ENCODE measurements around the gene PROC. TPM values are rescaled to one million over a fixed set of nuclear protein-coding genes. Genes with fewer than 3 reads are reported as not detected.
A peak's percentile ranks its signal among the peaks of the same experiment; 100 is the strongest.
"Not testable (repeated sequence)": the region's sequence is repeated elsewhere in the genome, so short reads cannot be mapped to it uniquely, and the experiment has no call there.

Gene PROC
- total RNA-seq, 1 experiment from 2014 or later = 0.58 TPM

GRCh38 chr2:127408004-127408806, 10.0 kb upstream of the PROC start:
- Histone ChIP-seq H3K79me2 (ENCODE audit: low read length) (no peaks in the 10 kb centered on the region), H3K4me3 (ENCODE audit: low read length) (peak overlapping the region; percentile 65), H3F3A (ENCODE audit: low read length, unreplicated experiment) (peaks cover 7% of the 10 kb centered on the region), H3K27me3 (ENCODE audit: low read length) (no peaks in the 10 kb centered on the region), H3K9me3 (ENCODE audit: low read length) (no peaks in the 10 kb centered on the region), H3K9me2 (replicated peaks; ENCODE audit: low read length) (no peaks in the 10 kb centered on the region), H3K36me3 (ENCODE audit: low read depth, low read length) (no peaks in the 10 kb centered on the region), H3K9ac (ENCODE audit: low read length) (peak overlapping the region; percentile 30; the same call in 1 of the 2 replicates), H3K4me2 (ENCODE audit: low read length) (peak overlapping the region; percentile 81), H4K20me1 (ENCODE audit: low read length) (no peaks in the 10 kb centered on the region), H2AFZ (ENCODE audit: low read length) (peak overlapping the region; percentile 65), H3K27ac (ENCODE audit: low read length) (no peak overlapping the region), H3K4me1 (ENCODE audit: insufficient read depth, low read length) (peaks cover 30% of the 10 kb centered on the region)
- TF ChIP-seq EZH2phosphoT487 (IDR thresholded peaks at IDR 0.05; ENCODE audit: borderline replicate concordance, low read length) (peak; percentile 88), EZH2 (IDR thresholded peaks at IDR 0.05; ENCODE audit: low read length, unreplicated experiment) (no peak)
- peak; percentile 84 for ATAC-seq
- no TSS peak for BruUV-seq (replicated peaks)
- ChIA-PET CTCF (interaction anchor here (0.6 kb wide), 1 partner anchor 41 kb away, joined by 3 read pairs; no protein-coding TSS in a partner anchor), POLR2A (ENCODE audit: unreplicated experiment) (interaction anchor here (0.6 kb wide), 2 partner anchors 46 to 118 kb away, joined by 3 read pairs; partner anchors contain the start of gene IWS1)
- intact Hi-C loops (cut with micrococcal nuclease) = no loop called here
- peak; percentile 95 for DNase-seq

GRCh38 chr2:127408807-127409099, 9.5 kb upstream of the PROC start:
- no TSS peak for BruUV-seq (replicated peaks)
- Histone ChIP-seq H3K4me1 (ENCODE audit: insufficient read depth, low read length) (peaks cover 35% of the 10 kb centered on the region), H3F3A (ENCODE audit: low read length, unreplicated experiment) (peaks cover 7% of the 10 kb centered on the region), H4K20me1 (ENCODE audit: low read length) (no peaks in the 10 kb centered on the region), H3K27me3 (ENCODE audit: low read length) (no peaks in the 10 kb centered on the region), H3K36me3 (ENCODE audit: low read depth, low read length) (no peaks in the 10 kb centered on the region), H3K9me2 (replicated peaks; ENCODE audit: low read length) (no peaks in the 10 kb centered on the region), H2AFZ (ENCODE audit: low read length) (peak overlapping the region; percentile 65; the same call in 1 of the 2 replicates), H3K9me3 (ENCODE audit: low read length) (no peaks in the 10 kb centered on the region), H3K27ac (ENCODE audit: low read length) (no peak overlapping the region), H3K4me2 (ENCODE audit: low read length) (peak overlapping the region; percentile 81), H3K4me3 (ENCODE audit: low read length) (peak overlapping the region; percentile 65; the same call in 1 of the 2 replicates), H3K9ac (ENCODE audit: low read length) (no peak overlapping the region), H3K79me2 (ENCODE audit: low read length) (no peaks in the 10 kb centered on the region)
- no peak for DNase-seq
- ATAC-seq = no peak
- intact Hi-C loops (cut with micrococcal nuclease) = no loop called here
- TF ChIP-seq, protein P1, sequence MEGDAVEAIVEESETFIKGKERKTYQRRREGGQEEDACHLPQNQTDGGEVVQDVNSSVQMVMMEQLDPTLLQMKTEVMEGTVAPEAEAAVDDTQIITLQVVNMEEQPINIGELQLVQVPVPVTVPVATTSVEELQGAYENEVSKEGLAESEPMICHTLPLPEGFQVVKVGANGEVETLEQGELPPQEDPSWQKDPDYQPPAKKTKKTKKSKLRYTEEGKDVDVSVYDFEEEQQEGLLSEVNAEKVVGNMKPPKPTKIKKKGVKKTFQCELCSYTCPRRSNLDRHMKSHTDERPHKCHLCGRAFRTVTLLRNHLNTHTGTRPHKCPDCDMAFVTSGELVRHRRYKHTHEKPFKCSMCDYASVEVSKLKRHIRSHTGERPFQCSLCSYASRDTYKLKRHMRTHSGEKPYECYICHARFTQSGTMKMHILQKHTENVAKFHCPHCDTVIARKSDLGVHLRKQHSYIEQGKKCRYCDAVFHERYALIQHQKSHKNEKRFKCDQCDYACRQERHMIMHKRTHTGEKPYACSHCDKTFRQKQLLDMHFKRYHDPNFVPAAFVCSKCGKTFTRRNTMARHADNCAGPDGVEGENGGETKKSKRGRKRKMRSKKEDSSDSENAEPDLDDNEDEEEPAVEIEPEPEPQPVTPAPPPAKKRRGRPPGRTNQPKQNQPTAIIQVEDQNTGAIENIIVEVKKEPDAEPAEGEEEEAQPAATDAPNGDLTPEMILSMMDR (conservative IDR thresholded peaks at IDR 0.05; ENCODE audit: low read depth, low read length) = no peak
- TF ChIP-seq EZH2phosphoT487 (IDR thresholded peaks at IDR 0.05; ENCODE audit: borderline replicate concordance, low read length) (no peak), EZH2 (IDR thresholded peaks at IDR 0.05; ENCODE audit: low read length, unreplicated experiment) (no peak)
- ChIA-PET CTCF (no interaction called here), POLR2A (ENCODE audit: unreplicated experiment) (no interaction called here)

GRCh38 chr2:127409716-127410115, 8.5 kb upstream of the PROC start:
- H3K9me3 ChIP-seq (ENCODE audit: low read length); DNase-seq; H3K27me3 ChIP-seq (ENCODE audit: low read length); H4K20me1 ChIP-seq (ENCODE audit: low read length); H3K79me2 ChIP-seq (ENCODE audit: low read length); H3F3A ChIP-seq (ENCODE audit: low read length, unreplicated experiment); POLR2A ChIA-PET (ENCODE audit: unreplicated experiment); H3K4me2 ChIP-seq (ENCODE audit: low read length); H3K9me2 ChIP-seq (replicated peaks; ENCODE audit: low read length); ATAC-seq; H2AFZ ChIP-seq (ENCODE audit: low read length); CTCF ChIA-PET; H3K9ac ChIP-seq (ENCODE audit: low read length); H3K27ac ChIP-seq (ENCODE audit: low read length); H3K36me3 ChIP-seq (ENCODE audit: low read depth, low read length); H3K4me3 ChIP-seq (ENCODE audit: low read length); BruUV-seq (replicated peaks): not testable (repeated sequence)
- peaks cover 44% of the 10 kb centered on the region for H3K4me1 ChIP-seq (ENCODE audit: insufficient read depth, low read length)
- intact Hi-C loops (cut with micrococcal nuclease) = loop anchor here (2.0 kb wide), 1 partner anchor 23 kb away; the partner anchor contains the start of gene MAP3K2

Data from PC-3 (cell line).